HG03354 (cell line): ENCODE data around the gene SLC26A1.

Source experiments
- ATAC-seq: cut with Tn5 transposase; IDR thresholded peaks from one replicate; pipeline ENCODE4 v1.9.1; 2021; ENCODE audit warnings: mild to moderate bottlenecking; ENCODE audit not compliant: unreplicated experiment, poor library complexity, severe bottlenecking

The SLC26A1 gene

DNA sequence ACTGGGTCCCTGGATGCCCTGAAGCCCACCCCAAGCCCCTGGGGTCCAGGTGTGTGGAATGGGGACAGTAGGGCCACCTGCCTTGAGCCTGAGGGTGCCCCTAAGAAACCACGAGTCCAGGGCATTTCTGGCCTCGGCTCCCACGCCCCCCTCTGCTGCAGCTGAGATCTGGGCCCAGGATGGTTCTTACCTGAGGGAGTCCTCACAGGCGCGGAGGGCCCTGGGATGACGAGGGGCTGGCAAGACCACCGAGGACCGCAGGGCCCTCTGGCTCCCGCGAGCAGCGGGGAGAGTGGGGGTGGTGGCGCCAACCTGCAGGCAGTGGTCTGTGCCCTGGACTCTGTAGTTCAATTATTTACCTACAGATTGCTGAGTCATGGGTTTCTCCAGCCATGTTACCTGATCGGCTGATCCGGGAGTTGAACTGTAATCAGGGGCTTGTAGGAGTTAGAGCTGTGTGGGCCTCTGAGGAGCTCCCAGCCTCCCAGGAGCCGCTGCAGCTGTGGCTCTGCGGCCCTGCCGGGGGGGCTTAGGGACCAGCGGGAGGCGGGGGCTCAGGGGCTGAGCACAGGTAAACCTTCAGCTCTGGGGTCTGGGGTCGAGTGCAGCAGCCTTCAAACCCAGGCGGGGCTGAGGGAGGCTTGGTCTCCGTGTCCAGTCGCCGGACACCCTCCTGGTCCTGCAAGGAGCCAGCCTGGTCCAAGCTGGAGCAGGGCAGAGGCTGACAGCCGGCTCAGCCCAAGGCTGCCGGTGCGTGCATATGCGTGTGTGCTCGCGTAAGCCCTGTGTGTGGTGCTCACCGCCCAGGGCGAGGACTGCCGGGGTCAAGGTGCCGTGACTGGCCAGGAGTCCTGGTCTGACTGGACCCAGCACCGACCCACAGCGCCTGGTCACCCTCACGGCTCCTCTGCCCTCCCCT, at the start of gene SLC26A1:
SLC26A1 (minus strand) TSS at position 294 of the 919 bp plus-strand sequence. CDS start 1,701 bp downstream, outside the sequence.
- no peak for ATAC-seq

DNA sequence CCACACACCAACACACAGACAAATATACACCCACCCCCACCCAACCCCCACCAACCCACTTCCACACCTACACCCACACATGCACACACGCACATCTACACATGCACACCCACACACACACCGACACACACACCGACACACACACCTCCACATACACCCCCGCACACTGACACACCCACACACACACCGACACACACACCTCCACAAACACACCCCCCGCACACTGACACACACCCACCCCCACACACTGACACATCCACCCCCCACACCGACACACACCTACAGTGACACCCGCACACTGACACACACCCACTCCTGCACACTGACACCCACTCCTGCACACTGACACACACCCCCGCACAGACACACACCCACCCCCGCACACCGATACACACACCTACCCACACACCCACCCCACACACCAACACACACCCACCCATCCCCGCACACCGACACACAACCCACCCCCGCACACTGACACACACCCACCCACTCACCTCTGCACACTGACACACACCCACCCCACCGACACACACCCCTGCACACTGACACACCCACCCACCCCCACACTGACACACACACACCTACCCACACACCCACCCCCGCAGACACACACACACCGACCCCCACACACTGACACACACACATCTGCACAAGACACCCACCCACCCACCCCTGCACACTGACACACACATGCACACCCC, 49.3 kb upstream of the SLC26A1 start:
- no peak for ATAC-seq

GRCh38 chr4:1041936-1042330, 48.7 kb upstream of the SLC26A1 start:
- no peak for ATAC-seq

GRCh38 chr4:1041147-1041935, 48.1 kb upstream of the SLC26A1 start:
- ATAC-seq, result no peak

DNA sequence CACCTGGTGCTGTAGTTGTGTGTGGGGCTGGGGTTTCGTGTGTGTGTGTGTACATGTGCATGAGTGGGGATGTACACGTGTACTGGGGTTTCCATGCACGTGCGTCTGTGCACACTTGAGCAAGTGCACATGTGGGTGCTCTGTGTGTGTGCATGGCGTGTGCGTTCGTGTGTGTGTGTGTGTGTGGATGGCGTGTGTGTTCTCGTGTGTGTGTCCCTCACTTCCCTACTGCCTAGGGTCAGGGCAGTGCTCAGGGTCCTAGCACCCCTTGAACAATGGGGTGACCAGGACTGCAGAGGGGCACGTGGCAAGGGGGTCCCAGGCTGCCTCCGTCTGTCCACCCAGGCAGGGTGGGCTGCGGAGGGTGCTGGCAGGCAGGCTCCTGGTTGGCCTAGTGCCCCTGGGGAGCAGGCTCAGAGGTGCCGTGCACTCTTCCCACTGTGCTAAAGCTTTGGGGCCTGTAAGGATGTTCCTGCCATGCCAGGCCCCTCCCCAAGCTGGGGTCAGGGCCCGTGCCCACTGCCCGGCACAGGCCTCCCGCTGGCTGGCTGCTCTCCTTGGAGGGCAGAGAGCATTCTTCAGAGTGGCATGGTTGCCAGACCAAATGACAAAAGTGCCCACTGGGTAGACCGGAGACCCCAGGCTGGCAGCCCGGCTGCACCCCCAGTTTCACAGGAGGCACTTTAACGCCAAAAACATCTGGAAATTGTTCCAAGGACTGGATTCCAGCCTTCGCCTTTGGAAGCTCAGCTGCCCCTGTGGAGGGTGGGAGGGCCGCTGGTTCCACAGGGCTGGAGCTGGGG, 47.3 kb upstream of the SLC26A1 start:
- no peak for ATAC-seq

DNA sequence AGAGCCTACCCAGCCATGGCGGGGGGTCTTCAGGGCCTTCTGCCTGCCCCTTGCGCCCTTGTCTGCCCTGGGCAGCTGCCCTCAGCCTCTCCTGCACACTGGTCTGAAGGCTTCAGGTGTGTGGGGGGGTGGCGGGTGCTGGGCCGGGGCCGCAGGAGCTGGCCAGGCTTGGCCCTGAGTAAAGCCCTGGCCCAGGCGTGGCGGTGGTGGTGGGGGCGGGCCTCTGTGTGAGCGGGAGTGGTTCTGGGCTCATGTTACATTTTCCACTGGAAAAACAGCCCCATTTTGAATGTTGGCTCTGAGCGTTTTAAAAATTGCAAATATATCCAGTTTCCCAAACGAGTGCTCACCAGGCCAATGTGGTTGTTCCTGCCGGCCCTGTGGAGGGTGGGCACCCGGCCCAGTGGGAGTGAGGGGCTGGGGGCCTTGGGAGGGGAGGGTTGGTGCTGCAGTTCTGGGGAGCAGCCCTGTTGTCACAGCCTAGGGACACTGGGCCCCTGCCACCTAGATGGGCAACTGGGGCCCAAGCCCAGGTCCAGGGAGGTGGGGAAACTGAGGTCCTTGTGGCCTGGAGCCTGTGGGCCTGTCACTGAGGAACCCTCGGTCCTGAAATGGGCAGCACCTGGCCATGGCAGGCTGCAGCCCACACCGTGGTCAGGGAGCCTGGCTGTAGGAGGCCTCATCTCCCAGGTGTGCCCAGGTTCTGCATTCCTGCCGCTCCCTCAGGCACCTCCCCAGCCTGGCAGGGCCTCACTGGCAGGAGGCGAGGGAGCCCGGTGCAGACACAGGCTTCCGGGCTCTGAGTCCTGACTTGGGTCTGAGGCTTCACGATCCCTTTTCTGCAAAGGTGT, 46.5 kb upstream of the SLC26A1 start:
- no peak for ATAC-seq

- no peak for ATAC-seq
These were observed 45.8 kb upstream of the SLC26A1 start for GRCh38 chr4:1038948-1039492.

DNA sequence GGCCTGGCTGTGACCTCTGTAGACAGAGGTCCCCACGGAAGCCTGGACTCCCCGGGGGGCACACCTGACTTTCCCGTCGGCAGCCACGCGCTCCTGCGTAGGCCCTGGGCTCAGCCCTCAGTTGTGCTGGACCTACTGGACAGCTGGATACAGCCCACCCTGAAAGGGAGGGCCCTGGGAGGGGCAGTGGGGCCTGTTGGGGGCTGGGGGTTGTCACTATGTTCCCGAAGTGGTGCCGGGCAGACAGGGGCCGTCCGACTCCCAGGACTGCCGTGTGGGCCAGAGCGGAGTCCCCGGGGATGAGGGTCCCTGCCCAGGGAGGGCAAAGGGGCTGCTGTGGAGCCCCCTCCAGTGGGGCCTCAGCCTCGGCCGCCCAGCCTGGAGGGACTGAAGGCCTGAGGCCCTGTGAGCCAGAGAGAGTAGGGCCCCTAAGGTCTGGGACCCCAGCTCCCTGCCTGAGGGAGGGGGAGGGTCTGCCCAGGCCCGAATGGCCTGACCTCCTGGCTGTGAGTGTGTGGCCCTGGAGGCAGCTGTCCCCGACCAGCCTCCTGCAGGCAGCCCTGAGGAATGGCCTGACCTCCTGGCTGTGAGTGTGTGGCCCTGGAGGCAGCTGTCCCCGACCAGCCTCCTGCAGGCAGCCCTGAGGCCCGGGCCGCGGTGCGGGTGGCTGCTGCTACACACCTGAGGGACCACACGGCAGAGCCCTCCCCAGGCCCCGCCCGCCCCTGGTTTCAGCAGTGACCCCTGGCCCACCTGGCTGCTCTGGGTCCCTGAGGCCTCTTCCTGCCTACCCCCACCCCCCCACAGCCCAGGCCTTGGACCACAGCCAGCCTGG, 44.0 kb upstream of the SLC26A1 start:
- no peak for ATAC-seq

GRCh38 chr4:1036095-1036494, 42.9 kb upstream of the SLC26A1 start:
- ATAC-seq, result no peak

- no peak for ATAC-seq
These were observed 42.3 kb upstream of the SLC26A1 start for GRCh38 chr4:1035510-1035909.

DNA sequence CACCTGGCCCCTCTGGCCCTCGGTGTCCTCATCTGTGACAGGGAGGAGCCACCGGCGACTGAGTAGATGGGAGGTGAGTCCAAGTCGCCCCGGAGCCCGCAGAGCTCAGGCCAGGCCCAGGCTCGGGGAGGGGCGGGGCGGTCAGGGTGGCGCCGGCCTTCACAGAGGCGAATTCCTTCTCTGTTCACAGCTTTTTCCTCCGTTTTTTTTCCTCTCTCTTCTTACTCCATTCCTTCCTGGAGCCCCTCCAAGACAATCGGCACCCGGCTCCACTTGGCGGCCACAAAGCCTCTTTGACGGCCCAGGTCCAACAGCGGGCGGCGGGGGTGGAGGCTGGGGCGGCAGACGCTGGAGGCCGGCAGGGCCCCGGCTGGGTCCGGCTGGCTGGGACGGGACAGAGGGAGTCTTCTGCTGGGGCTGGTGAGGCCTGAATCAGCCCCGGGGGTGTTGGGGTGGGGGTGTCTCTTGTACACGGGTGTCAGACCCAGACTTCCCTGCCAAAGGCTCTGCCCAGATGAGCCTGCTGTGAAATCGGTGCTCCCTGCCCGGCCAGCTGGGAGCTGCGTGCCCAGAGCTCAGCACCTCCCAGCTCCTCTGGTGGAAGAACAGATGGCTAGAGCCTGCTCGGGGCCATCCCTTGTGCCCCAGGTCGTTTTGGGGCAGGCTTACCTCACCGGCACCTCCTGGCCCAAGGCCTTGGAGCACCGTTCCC, 40.8 kb upstream of the SLC26A1 start:
- no peak for ATAC-seq

GRCh38 chr4:1032861-1033260, 39.7 kb upstream of the SLC26A1 start:
- ATAC-seq, result no peak

- ATAC-seq, result no peak
These were observed 39.0 kb upstream of the SLC26A1 start for GRCh38 chr4:1031956-1032795.

GRCh38 chr4:1031346-1031745, 38.1 kb upstream of the SLC26A1 start:
- no peak for ATAC-seq

- ATAC-seq, result no peak
These were observed 37.4 kb upstream of the SLC26A1 start for GRCh38 chr4:1030559-1030958.

DNA sequence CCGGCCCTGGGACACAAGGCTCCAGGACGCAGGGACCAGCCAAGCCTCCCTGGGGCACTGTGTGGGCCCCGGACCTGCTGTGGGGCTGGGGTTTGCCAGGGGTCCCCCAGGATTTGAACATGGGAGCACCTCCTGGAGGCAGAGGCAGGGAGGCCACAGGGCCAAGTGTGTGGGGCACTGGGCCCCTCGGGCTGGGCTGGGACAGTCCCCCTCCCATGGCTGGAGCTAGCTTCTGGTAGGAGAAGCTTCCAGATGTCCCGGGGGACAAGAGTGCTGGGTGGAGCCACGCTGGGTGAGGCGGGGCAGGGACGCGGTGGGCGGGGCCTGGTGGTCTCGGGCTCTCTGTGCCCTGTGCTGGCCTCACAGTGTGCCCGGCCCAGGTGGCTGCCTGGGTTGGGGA, 36.8 kb upstream of the SLC26A1 start:
- ATAC-seq, result no peak
